Liver (tissue), 9 donors: Measurements from ENCODE around the gene GON7. TPM values are rescaled to one million over a fixed set of nuclear protein-coding genes. Genes with fewer than 3 reads are reported as not detected.
"Not testable (repeated sequence)": the region's sequence is repeated elsewhere in the genome, so short reads cannot be mapped to it uniquely, and the experiment has no call there.

Experiments
- DNase-seq: peaks from one replicate; pipeline ENCODE4 v3.0.0-alpha.2; 2017; ENCODE audit warnings: low spot score
- H3K27ac ChIP-seq, 2 donors: one replicate each; pipeline ENCODE4 v1.7.0; 2013; ENCODE audit warnings: inconsistent platforms in 2 of 2, low read length in 2 of 2, control low read depth in 1 of 2, low read depth in 1 of 2, mild to moderate bottlenecking in 1 of 2
- H3K27me3 ChIP-seq, 4 donors: one replicate each; pipeline versions ENCODE4 v1.6.1 to v1.7.0; 2013; ENCODE audit warnings: low read length in 3 of 4, inconsistent platforms in 1 of 4, mild to moderate bottlenecking in 1 of 4, moderate library complexity in 1 of 4; ENCODE audit not compliant: control insufficient read depth in 4 of 4, insufficient read depth in 4 of 4
- H3K36me3 ChIP-seq, 4 donors: one replicate each; pipeline versions ENCODE4 v1.6.1 to v1.7.0; 2013; ENCODE audit warnings: low read length in 3 of 4, mild to moderate bottlenecking in 3 of 4, low read depth in 1 of 4, moderate library complexity in 1 of 4; ENCODE audit not compliant: control insufficient read depth in 4 of 4, insufficient read depth in 3 of 4
- H3K4me1 ChIP-seq, 4 donors: one replicate each; pipeline versions ENCODE4 v1.6.1 to v1.7.0; 2013; ENCODE audit warnings: low read length in 3 of 4, mild to moderate bottlenecking in 3 of 4, moderate library complexity in 1 of 4; ENCODE audit not compliant: control insufficient read depth in 4 of 4, insufficient read depth in 4 of 4
- H3K4me3 ChIP-seq, 3 donors: one replicate each; pipeline versions ENCODE4 v1.6.1 to v1.7.0; 2013; ENCODE audit warnings: low read length in 3 of 3, control low read depth in 1 of 3, low read depth in 1 of 3, mild to moderate bottlenecking in 1 of 3
- H3K9ac ChIP-seq, 2 donors: one replicate each; pipeline ENCODE4 v1.7.0; 2013; ENCODE audit warnings: low read length in 2 of 2, mild to moderate bottlenecking in 2 of 2, moderate library complexity in 2 of 2, control low read depth in 1 of 2, low read depth in 1 of 2
- H3K9me3 ChIP-seq, 4 donors: one replicate each; pipeline versions ENCODE4 v1.6.1 to v1.7.0; 2013; ENCODE audit warnings: low read length in 3 of 4; ENCODE audit not compliant: control insufficient read depth in 4 of 4
- ATF3 ChIP-seq: IDR thresholded peaks from 2 replicates; pipeline ENCODE4 v1.6.1; 2016; ENCODE audit warnings: antibody characterized with exemption
- CTCF ChIP-seq: fragments of 150-350 bp; IDR thresholded peaks from 2 replicates; pipeline ENCODE4 v1.5.1; 2017; ENCODE audit warnings: improper control_type of control experiment, low read depth, low read length; ENCODE audit not compliant: missing input control
- EGR1 ChIP-seq, 2 donors: IDR thresholded peaks; 2 replicates each; pipeline ENCODE4 v1.6.1; 2016 to 2018; ENCODE audit warnings: antibody characterized with exemption in 2 of 2, low read depth in 2 of 2
- FOXA1 ChIP-seq: IDR thresholded peaks from 2 replicates; pipeline ENCODE4 v1.6.1; 2016; ENCODE audit warnings: antibody characterized with exemption
- FOXA2 ChIP-seq: IDR thresholded peaks from 2 replicates; pipeline ENCODE4 v1.6.1; 2016; ENCODE audit warnings: antibody characterized with exemption
- GABPA ChIP-seq, 2 donors: IDR thresholded peaks in 1 of 2; conservative IDR thresholded peaks in 1 of 2; 2 replicates each; pipeline ENCODE4 v1.6.1; 2016; ENCODE audit warnings: antibody characterized with exemption in 2 of 2, mild to moderate bottlenecking in 1 of 2, moderate library complexity in 1 of 2
- HNF4A ChIP-seq, 2 donors: conservative IDR thresholded peaks; 2 replicates each; pipeline ENCODE4 v1.6.1; 2016; ENCODE audit warnings: antibody characterized with exemption in 2 of 2, mild to moderate bottlenecking in 2 of 2
- HNF4G ChIP-seq: IDR thresholded peaks from 2 replicates; pipeline ENCODE4 v1.6.1; 2016; ENCODE audit warnings: antibody characterized with exemption
- JUND ChIP-seq, 2 donors: IDR thresholded peaks; 2 replicates each; pipeline ENCODE4 v1.6.1; 2016; ENCODE audit warnings: antibody characterized with exemption in 2 of 2
- MAX ChIP-seq: IDR thresholded peaks from 2 replicates; pipeline ENCODE4 v1.6.1; 2016; ENCODE audit warnings: antibody characterized with exemption
- RAD21 ChIP-seq, 2 donors: IDR thresholded peaks; 2 replicates each; pipeline ENCODE4 v1.6.1; 2016; ENCODE audit warnings: antibody characterized with exemption in 2 of 2, mild to moderate bottlenecking in 2 of 2
- RXRA ChIP-seq, 2 donors: IDR thresholded peaks; 2 replicates each; pipeline ENCODE4 v1.6.1; 2017 to 2018; ENCODE audit warnings: antibody characterized with exemption in 2 of 2, mild to moderate bottlenecking in 1 of 2
- SP1 ChIP-seq: IDR thresholded peaks from 2 replicates; pipeline ENCODE4 v1.6.1; 2018; ENCODE audit warnings: antibody characterized with exemption, mild to moderate bottlenecking
- TAF1 ChIP-seq: conservative IDR thresholded peaks from 2 replicates; pipeline ENCODE4 v1.6.1; 2016; ENCODE audit warnings: antibody characterized with exemption, mild to moderate bottlenecking
- YY1 ChIP-seq: IDR thresholded peaks from 2 replicates; pipeline ENCODE4 v1.6.1; 2016; ENCODE audit warnings: antibody characterized with exemption, mild to moderate bottlenecking
- WGBS: extraction: QIAGEN DNeasy Blood & Tissue Kit; methylation state at CpG from one replicate; pipeline ENCODE4 v1.1.7; 2013; 5-methylcytosine and 5-hydroxymethylcytosine counted together
- polyA plus RNA-seq, 2 donors: library from polyadenylated mRNA; stranded (reverse) in 1 of 2; unstranded in 1 of 2; fragments of 200-250 nt in 1 of 2; fragments of >200 nt in 1 of 2; fragmentation: Nextera tagmentation in 1 of 2; extraction: Ambion mirVana in 1 of 2; gene quantifications; one replicate each; pipeline versions ENCODE4 v1.2.1 to v1.2.3, GENCODE V29; 2013 to 2015
- total RNA-seq, 2 donors: library from RNA; depleted of rRNA; stranded (reverse); fragments of >200 nt; gene quantifications; one replicate each; pipeline ENCODE4 v1.2.3, GENCODE V29; 2014
- TF ChIP-seq, protein P1 (sequence below): IDR thresholded peaks from 2 replicates; pipeline ENCODE4 v1.6.1; 2016; ENCODE audit warnings: antibody characterized with exemption, mild to moderate bottlenecking
- TF ChIP-seq, protein P2 (sequence below): IDR thresholded peaks from 2 replicates; pipeline ENCODE4 v1.6.1; 2016; ENCODE audit warnings: antibody characterized with exemption
- donor health status: healthy.
- donor health status: healthy.
- donor health status: healthy.
- donor health status: healthy.
- donor health status: healthy.

Gene GON7
- total and polyA plus RNA-seq, 4 donors, result 9.0 to 11.2 (median 9.5) TPM

- Histone ChIP-seq H3K36me3 (no peaks in the 10 kb centered on the region), H3K4me3 (no peak overlapping the region), H3K9me3 (no peaks in the 10 kb centered on the region), H3K27ac (no peak overlapping the region), H3K27me3 (no peaks in the 10 kb centered on the region), H3K9ac (no peak overlapping the region), H3K4me1 (peaks cover 0 to 3% (median 0%) of the 10 kb centered on the region in 4 donors)
- WGBS, result 89% methylated on average over 4 of the region's 4 CpGs
- TF ChIP-seq CTCF (no peak), RXRA (IDR thresholded peaks at IDR 0.05) (no peak), HNF4G (no peak), YY1 (no peak), FOXA1 (no peak), FOXA2 (no peak), HNF4A (conservative IDR thresholded peaks at IDR 0.05) (no peak), GABPA (IDR thresholded peaks at IDR 0.05 in 1 of 2, conservative IDR thresholded peaks at IDR 0.05 in 1 of 2) (no peak), ATF3 (no peak), EGR1 (IDR thresholded peaks at IDR 0.05; ENCODE audit: low read depth in 2 of 2) (no peak), SP1 (no peak), JUND (IDR thresholded peaks at IDR 0.05) (no peak), MAX (no peak), TAF1 (no peak)
- TF ChIP-seq, protein P1, sequence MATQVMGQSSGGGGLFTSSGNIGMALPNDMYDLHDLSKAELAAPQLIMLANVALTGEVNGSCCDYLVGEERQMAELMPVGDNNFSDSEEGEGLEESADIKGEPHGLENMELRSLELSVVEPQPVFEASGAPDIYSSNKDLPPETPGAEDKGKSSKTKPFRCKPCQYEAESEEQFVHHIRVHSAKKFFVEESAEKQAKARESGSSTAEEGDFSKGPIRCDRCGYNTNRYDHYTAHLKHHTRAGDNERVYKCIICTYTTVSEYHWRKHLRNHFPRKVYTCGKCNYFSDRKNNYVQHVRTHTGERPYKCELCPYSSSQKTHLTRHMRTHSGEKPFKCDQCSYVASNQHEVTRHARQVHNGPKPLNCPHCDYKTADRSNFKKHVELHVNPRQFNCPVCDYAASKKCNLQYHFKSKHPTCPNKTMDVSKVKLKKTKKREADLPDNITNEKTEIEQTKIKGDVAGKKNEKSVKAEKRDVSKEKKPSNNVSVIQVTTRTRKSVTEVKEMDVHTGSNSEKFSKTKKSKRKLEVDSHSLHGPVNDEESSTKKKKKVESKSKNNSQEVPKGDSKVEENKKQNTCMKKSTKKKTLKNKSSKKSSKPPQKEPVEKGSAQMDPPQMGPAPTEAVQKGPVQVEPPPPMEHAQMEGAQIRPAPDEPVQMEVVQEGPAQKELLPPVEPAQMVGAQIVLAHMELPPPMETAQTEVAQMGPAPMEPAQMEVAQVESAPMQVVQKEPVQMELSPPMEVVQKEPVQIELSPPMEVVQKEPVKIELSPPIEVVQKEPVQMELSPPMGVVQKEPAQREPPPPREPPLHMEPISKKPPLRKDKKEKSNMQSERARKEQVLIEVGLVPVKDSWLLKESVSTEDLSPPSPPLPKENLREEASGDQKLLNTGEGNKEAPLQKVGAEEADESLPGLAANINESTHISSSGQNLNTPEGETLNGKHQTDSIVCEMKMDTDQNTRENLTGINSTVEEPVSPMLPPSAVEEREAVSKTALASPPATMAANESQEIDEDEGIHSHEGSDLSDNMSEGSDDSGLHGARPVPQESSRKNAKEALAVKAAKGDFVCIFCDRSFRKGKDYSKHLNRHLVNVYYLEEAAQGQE, result no peak
- TF ChIP-seq, protein P2, sequence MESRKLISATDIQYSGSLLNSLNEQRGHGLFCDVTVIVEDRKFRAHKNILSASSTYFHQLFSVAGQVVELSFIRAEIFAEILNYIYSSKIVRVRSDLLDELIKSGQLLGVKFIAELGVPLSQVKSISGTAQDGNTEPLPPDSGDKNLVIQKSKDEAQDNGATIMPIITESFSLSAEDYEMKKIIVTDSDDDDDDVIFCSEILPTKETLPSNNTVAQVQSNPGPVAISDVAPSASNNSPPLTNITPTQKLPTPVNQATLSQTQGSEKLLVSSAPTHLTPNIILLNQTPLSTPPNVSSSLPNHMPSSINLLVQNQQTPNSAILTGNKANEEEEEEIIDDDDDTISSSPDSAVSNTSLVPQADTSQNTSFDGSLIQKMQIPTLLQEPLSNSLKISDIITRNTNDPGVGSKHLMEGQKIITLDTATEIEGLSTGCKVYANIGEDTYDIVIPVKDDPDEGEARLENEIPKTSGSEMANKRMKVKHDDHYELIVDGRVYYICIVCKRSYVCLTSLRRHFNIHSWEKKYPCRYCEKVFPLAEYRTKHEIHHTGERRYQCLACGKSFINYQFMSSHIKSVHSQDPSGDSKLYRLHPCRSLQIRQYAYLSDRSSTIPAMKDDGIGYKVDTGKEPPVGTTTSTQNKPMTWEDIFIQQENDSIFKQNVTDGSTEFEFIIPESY, result no peak
- DNase-seq, result no peak
Measured at GRCh38 chr14:93161411-93161940, 45.4 kb downstream of the GON7 start.

DNA sequence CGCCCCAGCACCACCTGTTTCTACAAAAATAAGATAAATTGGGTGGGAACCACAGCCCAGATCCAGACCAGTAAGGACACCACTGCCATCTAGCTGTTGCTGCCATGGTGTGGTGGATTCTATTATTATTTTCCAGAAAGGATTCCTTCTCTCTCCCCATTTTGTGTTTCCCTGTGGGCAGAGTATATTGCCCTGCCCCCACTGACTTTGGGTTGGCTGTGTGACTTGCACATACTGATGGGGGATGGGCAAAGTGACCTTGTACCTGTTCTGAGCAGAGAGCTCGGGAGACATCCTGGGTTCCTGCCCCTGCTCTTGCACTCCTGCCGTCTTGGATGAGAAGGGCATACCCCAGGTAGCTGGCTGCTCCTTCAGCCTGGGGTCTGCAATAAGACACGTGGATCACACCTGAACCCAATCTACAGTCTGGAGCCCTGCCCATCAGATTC, 46.5 kb downstream of the GON7 start:
- no peak overlapping the region for H3K27ac ChIP-seq
- no peaks in the 10 kb centered on the region for H3K9me3 ChIP-seq
- TF ChIP-seq EGR1 (IDR thresholded peaks at IDR 0.05; ENCODE audit: low read depth in 2 of 2), result no peak
- no peak for TF ChIP-seq HNF4A (conservative IDR thresholded peaks at IDR 0.05)
- TF ChIP-seq CTCF, result peak; percentile 51
- TF ChIP-seq RXRA (IDR thresholded peaks at IDR 0.05), result no peak
- TF ChIP-seq RAD21 (IDR thresholded peaks at IDR 0.05), result peak; percentile 66 to 74
- no peak for TF ChIP-seq MAX
- 32% methylated on average over 4 of the region's 4 CpGs for WGBS
- no peak overlapping the region for H3K9ac ChIP-seq
- H3K36me3 ChIP-seq, result no peaks in the 10 kb centered on the region
- H3K4me3 ChIP-seq, result no peak overlapping the region
- peaks cover 0 to 3% (median 0%) of the 10 kb centered on the region in 4 donors for H3K4me1 ChIP-seq
- DNase-seq, result no peak
- H3K27me3 ChIP-seq, result no peaks in the 10 kb centered on the region

GRCh38 chr14:93159625-93160352, 47.1 kb downstream of the GON7 start:
- WGBS, result 39% methylated on average over 5 of the region's 5 CpGs
- not testable (repeated sequence) for H3K4me1 ChIP-seq, H3K36me3 ChIP-seq, H3K9me3 ChIP-seq, DNase-seq, H3K27me3 ChIP-seq, H3K27ac ChIP-seq, H3K9ac ChIP-seq, H3K4me3 ChIP-seq
